Neural progenitor cell (in vitro differentiated cells): ENCODE measurements around the gene GARIN1A. TPM values are rescaled to one million over a fixed set of nuclear protein-coding genes. Genes with fewer than 3 reads are reported as not detected.

Source experiments
- DNase-seq: peaks from one replicate; pipeline ENCODE4 v3.0.0-alpha.2; 2016; ENCODE audit warnings: low spot score
- H2AFZ ChIP-seq: fragments of 200-600 bp; sonication (generic); replicated peaks from 2 replicates; pipeline ENCODE4 v1.6.1; 2016; ENCODE audit warnings: antibody characterized with exemption
- H3F3A ChIP-seq: fragments of 200-600 bp; sonication (generic); 2 replicates; pipeline ENCODE4 v1.6.1; 2016; ENCODE audit warnings: antibody characterized with exemption, low read depth
- H3K27ac ChIP-seq: fragments of 200-600 bp; sonication (generic); 2 replicates; pipeline ENCODE4 v1.5.1; 2016; ENCODE audit warnings: mild to moderate bottlenecking
- H3K27me3 ChIP-seq: fragments of 200-600 bp; sonication (generic); 2 replicates; pipeline ENCODE4 v1.6.1; 2016; ENCODE audit warnings: mild to moderate bottlenecking, moderate library complexity
- H3K36me3 ChIP-seq: fragments of 200-600 bp; sonication (generic); 2 replicates; pipeline ENCODE4 v1.5.1; 2016
- H3K4me1 ChIP-seq: fragments of 200-600 bp; sonication (generic); 2 replicates; pipeline ENCODE4 v1.6.1; 2016; ENCODE audit warnings: mixed run types
- H3K4me2 ChIP-seq: fragments of 200-600 bp; sonication (generic); 2 replicates; pipeline ENCODE4 v1.6.1; 2016
- H3K4me3 ChIP-seq: fragments of 200-600 bp; sonication (generic); 2 replicates; pipeline ENCODE4 v1.5.1; 2016
- H3K79me2 ChIP-seq: fragments of 200-600 bp; sonication (generic); 2 replicates; pipeline ENCODE4 v1.6.1; 2016; ENCODE audit warnings: low read depth
- H3K9ac ChIP-seq: fragments of 200-600 bp; sonication (generic); 2 replicates; pipeline ENCODE4 v1.6.1; 2016
- H3K9me3 ChIP-seq: fragments of 200-600 bp; sonication (generic); 2 replicates; pipeline ENCODE4 v1.5.1; 2016; ENCODE audit warnings: low read depth
- H4K20me1 ChIP-seq: fragments of 200-600 bp; sonication (generic); 2 replicates; pipeline ENCODE4 v1.6.1; 2016; ENCODE audit warnings: low read depth
- H3K27ac Mint-ChIP-seq: 3 replicates; pipeline ENCODE4 v1.8.0; 2021; ENCODE audit warnings: mixed read lengths
- H3K27me3 Mint-ChIP-seq: 2 replicates; pipeline ENCODE4 v1.8.0; 2022; ENCODE audit warnings: low read depth, mild to moderate bottlenecking, inconsistent platforms, moderate library complexity, mixed read lengths; ENCODE audit not compliant: insufficient read depth
- H3K36me3 Mint-ChIP-seq: 3 replicates; pipeline ENCODE4 v1.8.0; 2021; ENCODE audit warnings: mixed read lengths
- H3K4me1 Mint-ChIP-seq: 3 replicates; pipeline ENCODE4 v1.8.0; 2021; ENCODE audit warnings: mixed read lengths
- H3K4me3 Mint-ChIP-seq: 3 replicates; pipeline ENCODE4 v1.8.0; 2021; ENCODE audit warnings: mild to moderate bottlenecking, moderate library complexity, mixed read lengths
- H3K9me3 Mint-ChIP-seq: 3 replicates; pipeline ENCODE4 v1.8.0; 2020; ENCODE audit warnings: mixed read lengths
- CTCF ChIP-seq: fragments of 200-600 bp; sonication (generic); IDR thresholded peaks from 2 replicates; pipeline ENCODE4 v1.5.1; 2017; ENCODE audit warnings: antibody characterized with exemption, mild to moderate bottlenecking
- EZH2 ChIP-seq: fragments of 200-600 bp; sonication (generic); IDR thresholded peaks from 2 replicates; pipeline ENCODE4 v1.6.1; 2017; ENCODE audit warnings: antibody characterized with exemption, mild to moderate bottlenecking, moderate library complexity
- EZH2phosphoT487 ChIP-seq: fragments of 200-600 bp; sonication (generic); IDR thresholded peaks from 2 replicates; pipeline ENCODE4 v1.6.1; 2017; ENCODE audit warnings: antibody characterized with exemption
- total RNA-seq: library from RNA; depleted of rRNA; stranded (reverse); fragments of >200 nt; gene quantifications from 2 replicates; pipeline ENCODE4 v1.2.3, GENCODE V29; 2015; ENCODE audit warnings: low replicate concordance

The GARIN1A gene
- total RNA-seq, 1 donor from 2014 or later, result not detected

GRCh38 chr7:128707752-128708151 lies 35.7 kb downstream of the GARIN1A start:
- no peak overlapping the region for H3K4me3 ChIP-seq
- no peaks in the 10 kb centered on the region for H4K20me1 ChIP-seq
- no peak overlapping the region for H3K9ac ChIP-seq
- H3K36me3 ChIP-seq, result no peaks in the 10 kb centered on the region
- peaks cover 2% of the 10 kb centered on the region for H3K9me3 Mint-ChIP-seq
- H3F3A ChIP-seq, result peaks cover 25% of the 10 kb centered on the region
- peak overlapping the region; percentile 94 for H3K27ac ChIP-seq
- H3K27me3 ChIP-seq, result no peaks in the 10 kb centered on the region
- peaks cover 4% of the 10 kb centered on the region for H3K9me3 ChIP-seq
- H3K27me3 Mint-ChIP-seq, result peaks cover 9% of the 10 kb centered on the region
- H3K27ac Mint-ChIP-seq, result no peak overlapping the region
- no peak overlapping the region for H2AFZ ChIP-seq
- no peak overlapping the region for H3K4me3 Mint-ChIP-seq
- no peak for TF ChIP-seq EZH2
- TF ChIP-seq CTCF, result no peak
- no peak for TF ChIP-seq EZH2phosphoT487
- H3K4me2 ChIP-seq, result peak overlapping the region; percentile 67
- DNase-seq, result no peak
- H3K4me1 Mint-ChIP-seq, result peaks cover 6% of the 10 kb centered on the region
- peaks cover 36% of the 10 kb centered on the region for H3K4me1 ChIP-seq
- no peaks in the 10 kb centered on the region for H3K36me3 Mint-ChIP-seq
- peaks cover 4% of the 10 kb centered on the region for H3K79me2 ChIP-seq

- Histone ChIP-seq H3K27ac (peak overlapping the region; percentile 94), H3K27me3 (no peaks in the 10 kb centered on the region), H3K36me3 (no peaks in the 10 kb centered on the region), H2AFZ (no peak overlapping the region), H3K4me1 (peaks cover 36% of the 10 kb centered on the region), H3K9me3 (peaks cover 5% of the 10 kb centered on the region), H3K4me3 (peak overlapping the region; percentile 21), H3K9ac (no peak overlapping the region), H3F3A (peaks cover 25% of the 10 kb centered on the region), H4K20me1 (no peaks in the 10 kb centered on the region), H3K79me2 (peaks cover 4% of the 10 kb centered on the region), H3K4me2 (peak overlapping the region; percentile 67)
- Mint-ChIP-seq H3K4me1 (peaks cover 6% of the 10 kb centered on the region), H3K27ac (no peak overlapping the region), H3K27me3 (peaks cover 9% of the 10 kb centered on the region), H3K9me3 (peaks cover 2% of the 10 kb centered on the region), H3K4me3 (no peak overlapping the region), H3K36me3 (no peaks in the 10 kb centered on the region)
- TF ChIP-seq EZH2 (no peak), EZH2phosphoT487 (peak; percentile 50)
- peak; percentile 85 for DNase-seq
These were observed 36.1 kb downstream of the GARIN1A start for GRCh38 chr7:128708235-128708634.

GRCh38 chr7:128708824-128709223 lies 36.7 kb downstream of the GARIN1A start:
- Mint-ChIP-seq H3K36me3 (no peaks in the 10 kb centered on the region), H3K27me3 (peaks cover 9% of the 10 kb centered on the region), H3K9me3 (peaks cover 2% of the 10 kb centered on the region), H3K27ac (no peak overlapping the region), H3K4me1 (peaks cover 6% of the 10 kb centered on the region), H3K4me3 (no peak overlapping the region)
- DNase-seq, result peak; percentile 25
- no peaks in the 10 kb centered on the region for H3K36me3 ChIP-seq
- H3K9ac ChIP-seq, result no peak overlapping the region
- H3K27me3 ChIP-seq, result no peaks in the 10 kb centered on the region
- H3K4me1 ChIP-seq, result peaks cover 32% of the 10 kb centered on the region
- H3K9me3 ChIP-seq, result peaks cover 5% of the 10 kb centered on the region
- H2AFZ ChIP-seq, result no peak overlapping the region
- peak overlapping the region; percentile 67 for H3K4me2 ChIP-seq
- H3K79me2 ChIP-seq, result peaks cover 4% of the 10 kb centered on the region
- TF ChIP-seq EZH2 (no peak), CTCF (no peak), EZH2phosphoT487 (no peak)
- H3F3A ChIP-seq, result peaks cover 25% of the 10 kb centered on the region
- H3K27ac ChIP-seq, result peak overlapping the region; percentile 94
- no peaks in the 10 kb centered on the region for H4K20me1 ChIP-seq
- H3K4me3 ChIP-seq, result peak overlapping the region; percentile 21

- TF ChIP-seq EZH2, result no peak
- TF ChIP-seq CTCF, result no peak
- TF ChIP-seq EZH2phosphoT487, result no peak
- no peak overlapping the region for H2AFZ ChIP-seq
- H4K20me1 ChIP-seq, result no peaks in the 10 kb centered on the region
- no peaks in the 10 kb centered on the region for H3K36me3 Mint-ChIP-seq
- H3K79me2 ChIP-seq, result peaks cover 4% of the 10 kb centered on the region
- peaks cover 5% of the 10 kb centered on the region for H3K9me3 ChIP-seq
- no peak for DNase-seq
- no peak overlapping the region for H3K4me3 Mint-ChIP-seq
- no peak overlapping the region for H3K9ac ChIP-seq
- H3K27ac Mint-ChIP-seq, result no peak overlapping the region
- no peaks in the 10 kb centered on the region for H3K27me3 ChIP-seq
- peaks cover 9% of the 10 kb centered on the region for H3K27me3 Mint-ChIP-seq
- no peaks in the 10 kb centered on the region for H3K36me3 ChIP-seq
- H3F3A ChIP-seq, result peaks cover 29% of the 10 kb centered on the region
- no peak overlapping the region for H3K4me3 ChIP-seq
- peaks cover 2% of the 10 kb centered on the region for H3K9me3 Mint-ChIP-seq
- no peak overlapping the region for H3K4me2 ChIP-seq
- peaks cover 39% of the 10 kb centered on the region for H3K4me1 ChIP-seq
- H3K4me1 Mint-ChIP-seq, result peaks cover 6% of the 10 kb centered on the region
- H3K27ac ChIP-seq, result no peak overlapping the region
These were observed 38.4 kb downstream of the GARIN1A start for GRCh38 chr7:128710481-128710880.
